RWPE2 (cell line): ENCODE measurements around the gene CDC42SE2.

ENCODE experiments used
- ATAC-seq: fragments of 200-7000 bp; cut with Tn5 transposase; 3 replicates; pipeline ENCODE4 v1.9.1; 2021; ENCODE audit warnings: low read depth
- DNase-seq: peaks from one replicate; pipeline ENCODE4 v3.0.0-alpha.2; 2020; ENCODE audit warnings: low spot score
- H3K27ac ChIP-seq: fragments of 450-650 bp; 2 replicates; pipeline ENCODE4 v1.5.1; 2017; ENCODE audit warnings: mild to moderate bottlenecking; ENCODE audit not compliant: poor library complexity, severe bottlenecking
- H3K27me3 ChIP-seq: fragments of 250-450 bp; sonication (Bioruptor Pico); 2 replicates; pipeline ENCODE4 v1.5.1; 2021; ENCODE audit warnings: mild to moderate bottlenecking, moderate library complexity; ENCODE audit not compliant: insufficient read depth, poor library complexity, severe bottlenecking
- H3K36me3 ChIP-seq: fragments of 250-450 bp; sonication (Bioruptor Pico); 2 replicates; pipeline ENCODE4 v1.5.1; 2020; ENCODE audit warnings: low read depth, mild to moderate bottlenecking, moderate library complexity
- H3K4me1 ChIP-seq: fragments of 250-450 bp; sonication (Bioruptor Pico); 2 replicates; pipeline ENCODE4 v1.5.1; 2021; ENCODE audit warnings: mild to moderate bottlenecking, moderate library complexity; ENCODE audit not compliant: insufficient read depth, poor library complexity, severe bottlenecking
- H3K4me3 ChIP-seq: fragments of 250-450 bp; sonication (Bioruptor Pico); 2 replicates; pipeline ENCODE4 v1.5.1; 2021; ENCODE audit warnings: mild to moderate bottlenecking, moderate library complexity; ENCODE audit not compliant: severe bottlenecking
- H3K9me3 ChIP-seq: fragments of 250-450 bp; sonication (Bioruptor Pico); 2 replicates; pipeline ENCODE4 v1.5.1; 2021; ENCODE audit warnings: mild to moderate bottlenecking, moderate library complexity; ENCODE audit not compliant: severe bottlenecking
- CTCF ChIP-seq: fragments of 450-650 bp; IDR thresholded peaks from one replicate; pipeline ENCODE4 v1.5.1; 2017; ENCODE audit warnings: mild to moderate bottlenecking, moderate library complexity; ENCODE audit not compliant: poor library complexity, severe bottlenecking

CDC42SE2 gene

GRCh38 chr5:131366428-131366827 is 102.6 kb downstream of the CDC42SE2 start:
- H3K4me1 ChIP-seq: peaks cover 10% of the 10 kb centered on the region
- no peak overlapping the region for H3K4me3 ChIP-seq
- H3K27ac ChIP-seq: no peak overlapping the region
- no peaks in the 10 kb centered on the region for H3K9me3 ChIP-seq
- ATAC-seq (no peak), DNase-seq (no peak)
- H3K36me3 ChIP-seq: peaks cover 10% of the 10 kb centered on the region
- no peaks in the 10 kb centered on the region for H3K27me3 ChIP-seq
- TF ChIP-seq CTCF: no peak

GRCh38 chr5:131367219-131367860 is 103.5 kb downstream of the CDC42SE2 start:
- Histone ChIP-seq H3K9me3 (no peaks in the 10 kb centered on the region), H3K27ac (peak overlapping the region; percentile 39), H3K4me1 (peaks cover 10% of the 10 kb centered on the region), H3K4me3 (no peak overlapping the region), H3K36me3 (peaks cover 10% of the 10 kb centered on the region), H3K27me3 (no peaks in the 10 kb centered on the region)
- ATAC-seq: peak; percentile 47; the same call in 1 of the 3 replicates
- no peak for DNase-seq
- TF ChIP-seq CTCF: no peak

- Histone ChIP-seq H3K27me3 (no peaks in the 10 kb centered on the region), H3K4me3 (no peak overlapping the region)
Observed at GRCh38 chr5:131368866-131369265, 105.0 kb downstream of the CDC42SE2 start.

DNA sequence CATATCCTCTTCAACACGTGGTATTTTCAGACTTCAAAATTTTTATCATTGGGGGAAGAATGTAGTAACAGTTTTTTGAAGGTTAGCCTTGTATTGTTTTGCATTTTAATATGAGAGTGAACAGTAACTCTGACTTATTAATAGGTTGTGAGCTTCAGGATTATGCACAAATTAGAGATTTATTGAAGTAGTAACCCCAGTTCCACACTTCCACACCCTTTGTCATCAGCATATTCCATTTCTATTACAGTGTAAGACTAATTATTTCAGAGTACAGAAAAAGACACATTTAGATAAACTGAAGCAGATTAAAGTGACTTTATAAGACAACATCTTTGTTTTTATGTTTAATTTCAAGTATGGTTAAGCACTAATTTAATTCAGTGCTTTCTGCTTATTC is 105.7 kb downstream of the CDC42SE2 start:
- no peak for DNase-seq
- Histone ChIP-seq H3K27me3 (no peaks in the 10 kb centered on the region), H3K4me1 (peaks cover 10% of the 10 kb centered on the region), H3K36me3 (peaks cover 10% of the 10 kb centered on the region), H3K4me3 (no peak overlapping the region), H3K9me3 (no peaks in the 10 kb centered on the region), H3K27ac (no peak overlapping the region)
- no peak for TF ChIP-seq CTCF
- ATAC-seq: no peak

More at GRCh38 chr5:131368866-131369265, 105.0 kb downstream of the CDC42SE2 start:
- no peaks in the 10 kb centered on the region for H3K9me3 ChIP-seq
- ATAC-seq (no peak), DNase-seq (no peak)
- TF ChIP-seq CTCF: no peak
- peaks cover 10% of the 10 kb centered on the region for H3K36me3 ChIP-seq
- no peak overlapping the region for H3K27ac ChIP-seq
- H3K4me1 ChIP-seq: peaks cover 10% of the 10 kb centered on the region

DNA sequence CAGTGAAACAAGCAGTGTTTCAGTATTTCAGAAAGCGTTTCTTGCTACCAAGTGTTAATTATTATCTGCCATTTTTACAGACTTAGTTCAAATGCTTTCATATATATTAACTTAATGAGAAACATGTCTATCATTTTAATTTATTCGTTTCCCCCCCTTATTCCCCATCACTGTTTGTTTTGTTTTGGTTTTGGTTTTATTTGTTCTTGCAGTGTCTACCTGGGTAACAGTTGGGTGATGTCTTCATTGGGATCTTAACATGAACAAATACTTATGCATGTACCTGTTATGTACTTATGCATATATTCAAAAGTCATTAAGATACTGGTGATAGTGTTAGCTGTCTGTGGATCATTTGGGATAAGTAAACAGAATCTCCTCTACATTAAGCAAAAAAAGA is 108.0 kb downstream of the CDC42SE2 start:
- ATAC-seq: no peak
- H3K4me1 ChIP-seq: peaks cover 10% of the 10 kb centered on the region
- no peak for DNase-seq

More for the DNA sequence above, 108.0 kb downstream of the CDC42SE2 start:
- no peak overlapping the region for H3K27ac ChIP-seq
- peaks cover 10% of the 10 kb centered on the region for H3K36me3 ChIP-seq
- no peak for TF ChIP-seq CTCF
- no peak overlapping the region for H3K4me3 ChIP-seq
- H3K27me3 ChIP-seq: no peaks in the 10 kb centered on the region
- no peaks in the 10 kb centered on the region for H3K9me3 ChIP-seq
